ENCODE measurements around the gene PLCXD1.

The PLCXD1 gene

GRCh38 chrX:349196-349595, 68.0 kb downstream of the PLCXD1 start:
- TF ChIP-seq EP300 (IDR thresholded peaks at IDR 0.05; ENCODE audit: borderline replicate concordance), result no peak
- no peak for TF ChIP-seq ZBTB7A (IDR thresholded peaks at IDR 0.05; ENCODE audit: low read depth)

GRCh38 chrX:349702-350101, 68.5 kb downstream of the PLCXD1 start:
- no peak for TF ChIP-seq EGR1 (IDR thresholded peaks at IDR 0.05)
- TF ChIP-seq TCF12 (IDR thresholded peaks at IDR 0.05; ENCODE audit: low read depth), result no peak
- TF ChIP-seq CEBPB (IDR thresholded peaks at IDR 0.05), result no peak

GRCh38 chrX:350148-350533, 69.0 kb downstream of the PLCXD1 start:
- no peak for TF ChIP-seq TCF12 (IDR thresholded peaks at IDR 0.05; ENCODE audit: low read depth)
- TF ChIP-seq FOXM1 (IDR thresholded peaks at IDR 0.05; ENCODE audit: borderline replicate concordance, low read depth), result no peak
- no peak for TF ChIP-seq USF1 (IDR thresholded peaks at IDR 0.05)
- TF ChIP-seq ZBTB7A (IDR thresholded peaks at IDR 0.05; ENCODE audit: low read depth), result no peak
- no peak for TF ChIP-seq CEBPB (IDR thresholded peaks at IDR 0.05)
- TF ChIP-seq MAX (IDR thresholded peaks at IDR 0.05), result no peak
- TF ChIP-seq YY1 (IDR thresholded peaks at IDR 0.05; ENCODE audit: low read depth), result no peak
- TF ChIP-seq EGR1 (IDR thresholded peaks at IDR 0.05), result no peak
- TF ChIP-seq TEAD4 (IDR thresholded peaks at IDR 0.05), result no peak
- no peak for TF ChIP-seq TAF1 (IDR thresholded peaks at IDR 0.05; ENCODE audit: low read depth)
- no peak for TF ChIP-seq CREB1 (IDR thresholded peaks at IDR 0.05; ENCODE audit: low read depth)
- TF ChIP-seq REST (IDR thresholded peaks at IDR 0.05; ENCODE audit: low read depth), result no peak
- TF ChIP-seq NFIC (IDR thresholded peaks at IDR 0.05), result no peak
- TF ChIP-seq EP300 (IDR thresholded peaks at IDR 0.05; ENCODE audit: borderline replicate concordance), result no peak
- TF ChIP-seq RAD21 (IDR thresholded peaks at IDR 0.05; ENCODE audit: low read depth), result no peak

- TF ChIP-seq CREB1 (IDR thresholded peaks at IDR 0.05; ENCODE audit: low read depth) (no peak), EP300 (IDR thresholded peaks at IDR 0.05; ENCODE audit: borderline replicate concordance) (no peak), USF1 (IDR thresholded peaks at IDR 0.05) (no peak), YY1 (IDR thresholded peaks at IDR 0.05; ENCODE audit: low read depth) (no peak), TCF12 (IDR thresholded peaks at IDR 0.05; ENCODE audit: low read depth) (no peak), NFIC (IDR thresholded peaks at IDR 0.05) (no peak), FOXM1 (IDR thresholded peaks at IDR 0.05; ENCODE audit: borderline replicate concordance, low read depth) (no peak), RAD21 (IDR thresholded peaks at IDR 0.05; ENCODE audit: low read depth) (no peak), EGR1 (IDR thresholded peaks at IDR 0.05) (no peak)
Measured at GRCh38 chrX:350534-351323, 69.5 kb downstream of the PLCXD1 start.

GRCh38 chrX:351736-352135, 70.6 kb downstream of the PLCXD1 start:
- TF ChIP-seq EGR1 (IDR thresholded peaks at IDR 0.05) (no peak), USF1 (IDR thresholded peaks at IDR 0.05) (no peak), YY1 (IDR thresholded peaks at IDR 0.05; ENCODE audit: low read depth) (no peak), MAX (IDR thresholded peaks at IDR 0.05) (no peak), TEAD4 (IDR thresholded peaks at IDR 0.05) (no peak), TCF12 (IDR thresholded peaks at IDR 0.05; ENCODE audit: low read depth) (no peak), REST (IDR thresholded peaks at IDR 0.05; ENCODE audit: low read depth) (no peak), NFIC (IDR thresholded peaks at IDR 0.05) (no peak), CEBPB (IDR thresholded peaks at IDR 0.05) (no peak), ZBTB7A (IDR thresholded peaks at IDR 0.05; ENCODE audit: low read depth) (no peak), RAD21 (IDR thresholded peaks at IDR 0.05; ENCODE audit: low read depth) (no peak)

GRCh38 chrX:352181-352580, 71.0 kb downstream of the PLCXD1 start:
- no peak for TF ChIP-seq RAD21 (IDR thresholded peaks at IDR 0.05; ENCODE audit: low read depth)
- TF ChIP-seq EP300 (IDR thresholded peaks at IDR 0.05; ENCODE audit: borderline replicate concordance), result no peak
- no peak for TF ChIP-seq USF1 (IDR thresholded peaks at IDR 0.05)
- TF ChIP-seq YY1 (IDR thresholded peaks at IDR 0.05; ENCODE audit: low read depth), result no peak
- no peak for TF ChIP-seq EGR1 (IDR thresholded peaks at IDR 0.05)
- TF ChIP-seq FOXM1 (IDR thresholded peaks at IDR 0.05; ENCODE audit: borderline replicate concordance, low read depth), result no peak
- TF ChIP-seq CEBPB (IDR thresholded peaks at IDR 0.05), result no peak
- no peak for TF ChIP-seq MAX (IDR thresholded peaks at IDR 0.05)
- no peak for TF ChIP-seq REST (IDR thresholded peaks at IDR 0.05; ENCODE audit: low read depth)
- no peak for TF ChIP-seq TCF12 (IDR thresholded peaks at IDR 0.05; ENCODE audit: low read depth)
- no peak for TF ChIP-seq CREB1 (IDR thresholded peaks at IDR 0.05; ENCODE audit: low read depth)
- TF ChIP-seq TEAD4 (IDR thresholded peaks at IDR 0.05), result no peak
- TF ChIP-seq NFIC (IDR thresholded peaks at IDR 0.05), result no peak
- TF ChIP-seq TAF1 (IDR thresholded peaks at IDR 0.05; ENCODE audit: low read depth), result no peak
- no peak for TF ChIP-seq ZBTB7A (IDR thresholded peaks at IDR 0.05; ENCODE audit: low read depth)
